NCI-H1048 (cell line): ENCODE data around the gene GFER.
A peak's percentile ranks its signal among the peaks of the same experiment; 100 is the strongest.
"Not testable (repeated sequence)": the region's sequence is repeated elsewhere in the genome, so short reads cannot be mapped to it uniquely, and the experiment has no call there.

ENCODE experiments used
- DNase-seq: peaks from one replicate; lab custom pipeline; 2025; lab: John Stamatoyannopoulos, UW

GFER gene

DNA sequence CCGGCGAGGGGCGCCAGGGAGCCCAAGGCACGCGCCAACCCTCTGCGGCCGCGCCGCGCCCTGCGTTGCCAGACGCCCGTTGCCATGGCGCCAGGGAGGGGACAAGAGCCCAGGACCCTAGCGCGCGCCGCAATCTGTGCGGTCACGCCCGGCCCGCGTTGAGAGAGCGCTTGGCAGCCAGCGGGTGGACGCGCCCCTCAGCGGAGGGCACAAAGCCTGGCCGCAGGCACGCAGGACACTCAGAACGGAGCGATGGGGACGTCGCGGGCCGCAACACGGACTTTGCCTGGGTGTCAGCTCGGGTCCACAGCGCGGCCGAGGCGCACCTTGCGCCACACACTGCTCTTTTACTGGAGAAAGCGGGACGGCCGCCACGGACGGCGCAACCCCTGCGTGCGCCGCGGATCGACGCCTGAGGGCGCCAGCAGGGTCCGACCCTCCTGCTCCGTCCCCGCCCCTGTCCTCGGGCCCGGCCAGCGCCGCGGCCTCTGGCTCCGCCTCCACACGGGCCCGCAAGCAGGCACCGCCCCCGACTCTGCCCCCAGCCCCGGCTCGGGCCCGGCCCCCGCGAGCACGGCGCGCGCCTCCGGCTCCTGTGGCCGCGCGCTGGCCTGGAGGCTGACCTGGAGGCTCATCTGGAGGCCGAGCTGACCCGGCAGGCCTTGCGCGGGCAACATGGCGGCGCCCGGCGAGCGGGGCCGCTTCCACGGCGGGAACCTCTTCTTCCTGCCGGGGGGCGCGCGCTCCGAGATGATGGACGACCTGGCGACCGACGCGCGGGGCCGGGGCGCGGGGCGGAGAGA lies at the start of gene GFER:
GFER (plus strand) TSS at position 650 of the 803 bp plus-strand sequence; CDS start at position 676, 26 bp downstream.
- DNase-seq, result peak; percentile 5

DNA sequence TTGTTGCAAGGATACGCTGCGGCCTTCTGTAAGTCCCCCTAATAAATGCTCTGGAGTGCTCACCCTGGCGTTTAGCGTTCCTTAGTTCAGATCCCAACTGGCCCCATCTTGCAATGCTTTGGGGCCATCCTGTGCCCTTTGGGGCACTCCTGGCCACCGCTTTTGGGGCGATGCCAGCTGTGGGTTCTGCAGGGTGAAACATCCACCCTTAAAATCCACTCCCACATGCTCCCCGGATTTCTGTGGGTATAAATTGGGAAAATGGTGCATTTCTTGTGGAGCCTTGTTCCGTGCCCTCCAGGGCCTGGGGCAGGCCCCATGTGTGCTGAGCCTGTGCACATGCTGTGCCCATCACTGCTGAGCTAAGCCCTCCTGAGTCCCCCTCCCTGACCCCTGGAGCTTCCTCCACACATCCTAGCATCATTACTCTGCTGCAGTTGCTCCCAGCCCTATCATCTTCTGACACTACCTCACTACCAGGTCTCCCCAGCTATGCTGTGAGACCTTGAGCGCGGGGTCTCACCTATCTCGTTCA lies 47.0 kb upstream of the GFER start:
- no peak for DNase-seq

DNA sequence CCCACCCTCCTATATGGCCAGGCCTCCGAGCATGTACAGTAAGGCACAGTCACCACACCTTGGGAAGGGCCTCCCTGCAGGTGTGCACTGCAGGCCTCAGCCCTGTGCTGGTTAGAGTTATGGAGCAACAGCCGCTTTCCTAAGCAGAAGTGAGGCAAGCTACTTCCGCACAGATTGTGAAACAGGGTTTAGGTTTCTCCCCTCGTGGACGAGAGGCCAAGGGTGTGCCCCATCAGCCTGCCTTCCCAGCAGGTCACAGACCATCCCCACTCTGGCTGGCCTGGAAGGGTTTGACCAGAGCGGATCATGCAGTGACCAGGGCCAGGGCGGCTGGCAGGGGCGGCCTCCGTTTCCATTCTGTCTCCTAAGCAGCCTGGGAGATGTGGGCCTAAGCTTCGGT lies 45.7 kb upstream of the GFER start:
- no peak for DNase-seq

DNA sequence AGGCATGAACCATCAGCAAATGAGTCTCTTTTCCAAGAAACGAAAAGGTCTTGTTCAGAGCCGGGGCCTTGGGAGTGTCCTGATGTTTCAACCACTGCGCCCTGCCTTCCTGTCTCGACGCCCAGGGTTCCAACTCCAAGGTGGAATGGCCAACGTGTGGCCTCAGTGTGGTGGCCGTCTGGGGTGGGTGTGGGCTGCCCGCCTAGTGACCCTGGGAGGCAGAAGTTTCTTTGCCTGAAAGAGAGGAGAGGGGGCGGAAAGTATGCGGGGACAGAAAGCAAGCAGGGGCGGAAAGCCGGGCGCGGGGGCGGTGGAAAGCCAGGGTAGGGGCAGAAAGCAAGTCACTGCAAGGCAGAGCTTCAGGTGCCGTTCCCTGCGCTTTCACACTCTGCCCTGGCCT lies 45.1 kb upstream of the GFER start:
- DNase-seq, result no peak

DNA sequence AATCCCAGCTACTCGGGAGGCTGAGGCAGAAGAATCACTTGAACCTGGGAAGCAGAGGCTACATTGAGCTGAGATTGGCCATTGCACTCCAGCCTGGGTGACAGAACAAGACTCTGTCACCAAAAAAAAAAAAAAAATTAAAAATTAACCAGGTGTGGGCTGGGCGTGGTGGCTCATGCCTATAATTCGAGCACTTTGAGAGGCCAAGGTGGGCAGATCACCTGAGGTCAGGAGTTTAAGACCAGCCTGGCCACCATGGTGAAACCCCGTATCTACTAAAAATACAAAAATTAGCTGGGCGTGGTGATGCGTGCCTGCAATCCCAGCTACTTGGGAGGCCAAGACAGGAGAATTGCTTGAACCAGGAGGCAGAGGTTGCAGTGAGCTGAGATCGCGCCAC lies 44.2 kb upstream of the GFER start:
- DNase-seq, result not testable (repeated sequence)

DNA sequence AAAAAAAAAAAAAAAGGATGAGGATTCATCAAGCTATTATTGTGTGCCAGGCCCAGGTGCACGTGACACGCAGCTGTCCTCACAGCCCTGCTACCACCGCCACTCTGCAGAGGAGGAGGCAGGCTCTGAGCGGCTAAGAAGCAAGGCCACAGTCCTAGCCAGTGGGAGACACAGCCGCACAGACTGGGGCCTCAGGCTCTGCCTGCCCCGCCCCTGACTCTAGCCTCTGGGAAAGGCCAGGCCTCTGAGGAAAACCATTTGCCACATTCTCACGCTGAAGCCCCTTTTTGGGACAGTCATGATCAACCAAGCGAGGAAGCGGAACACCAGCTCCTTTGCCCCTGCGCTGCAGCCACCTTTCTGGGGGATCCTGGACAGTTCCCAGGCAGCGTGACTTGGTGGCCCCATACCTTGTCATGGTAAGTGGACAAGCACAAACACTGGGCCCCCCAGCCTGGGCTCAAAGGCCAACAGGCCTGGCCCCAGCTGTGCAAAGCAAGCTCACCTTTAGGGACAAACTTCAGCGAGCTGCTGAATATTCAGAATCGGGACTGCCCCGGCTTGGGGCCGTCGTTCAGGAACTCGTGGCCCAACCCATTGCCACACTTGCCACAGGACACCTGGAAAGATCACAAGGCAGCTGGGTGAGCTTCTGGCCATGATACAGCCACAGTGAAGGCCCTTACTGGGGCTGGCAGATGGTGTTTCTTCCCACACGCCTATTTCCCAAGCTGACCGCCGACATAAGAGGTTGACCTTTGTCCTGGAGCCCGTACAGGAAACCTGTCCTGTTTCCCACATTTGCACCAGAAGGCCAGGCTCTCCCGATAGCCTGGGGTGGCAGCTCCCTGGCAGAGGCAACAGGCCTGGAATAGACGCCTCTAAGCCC lies 43.5 kb upstream of the GFER start:
- DNase-seq, result no peak

DNA sequence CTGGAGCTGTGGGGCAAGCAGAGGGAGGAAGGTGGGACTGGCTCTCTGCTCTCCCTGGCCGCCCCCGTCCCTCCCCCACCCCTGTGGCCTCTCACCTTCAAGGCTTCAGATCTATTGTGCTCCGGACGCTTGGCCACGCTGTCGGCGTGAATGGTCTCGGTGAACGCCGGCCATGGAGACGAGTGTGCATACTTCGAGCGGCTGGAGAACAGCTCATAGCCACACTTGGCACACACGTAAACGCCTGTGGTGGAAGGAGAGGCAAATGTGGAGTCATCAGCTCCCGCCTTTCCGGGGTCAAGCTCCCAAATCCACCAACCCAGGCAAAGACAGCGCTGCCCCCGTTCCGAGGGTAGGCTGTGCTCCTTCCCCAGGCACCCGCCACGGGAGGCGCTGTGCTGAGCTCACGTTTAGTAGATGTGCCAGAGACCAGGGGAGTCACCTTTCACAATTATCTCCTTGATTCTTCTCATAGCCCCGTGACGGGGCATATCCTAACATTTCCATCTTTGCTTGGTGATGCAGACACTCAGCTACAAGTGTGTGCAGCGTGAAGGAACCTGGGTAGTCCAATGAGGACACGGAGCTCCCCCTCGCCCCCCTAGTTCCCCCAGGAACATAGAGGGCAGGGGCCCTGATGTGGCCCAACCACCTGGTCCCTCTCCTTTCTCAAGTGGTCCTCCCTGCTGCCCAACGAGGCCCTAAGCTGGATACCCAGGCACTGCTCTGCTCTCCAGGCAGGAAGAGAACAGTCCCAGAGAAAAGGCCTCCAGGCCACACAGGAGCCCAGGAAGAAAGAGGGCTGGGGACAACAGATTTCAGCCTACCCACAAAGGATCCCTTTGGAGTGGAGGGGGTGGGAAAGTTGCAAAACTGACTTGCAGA lies 42.6 kb upstream of the GFER start:
- no peak for DNase-seq

DNA sequence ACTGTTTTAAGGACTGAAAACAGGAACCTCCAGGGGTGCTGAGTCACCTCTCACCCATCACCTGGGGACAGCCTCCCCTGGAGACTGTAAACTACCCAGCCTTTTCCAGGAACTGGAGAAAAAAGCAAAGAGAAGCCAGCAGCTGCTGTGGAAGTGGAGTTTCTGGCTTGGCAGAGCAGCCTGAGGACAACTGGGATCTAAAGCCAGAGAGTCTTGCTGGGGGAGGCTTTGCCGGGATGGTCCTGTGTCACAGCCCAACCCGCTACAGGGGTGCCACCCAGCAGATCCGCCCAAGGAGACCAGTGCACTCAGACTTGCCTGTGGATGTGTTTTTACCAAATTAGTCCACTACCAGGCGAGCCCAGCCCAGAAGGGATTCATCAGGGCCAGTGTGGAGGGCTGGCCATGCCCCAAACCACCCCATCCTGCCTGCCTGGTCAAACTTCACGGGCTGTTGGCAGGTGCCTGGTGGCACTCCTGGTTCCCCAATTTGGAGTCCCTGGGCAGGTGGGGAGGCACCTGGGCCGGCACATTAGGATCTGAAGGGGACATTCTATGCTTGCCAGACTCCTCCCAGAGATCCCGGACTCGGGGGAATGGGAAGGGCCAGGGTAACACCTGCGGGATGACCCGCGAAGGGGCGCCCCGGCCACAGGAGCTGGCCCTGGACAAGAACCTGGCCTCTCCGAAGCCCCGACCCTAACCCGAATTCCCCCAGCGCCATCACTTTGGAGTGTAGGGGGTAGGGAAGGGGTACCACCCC lies 41.8 kb upstream of the GFER start:
- DNase-seq, result no peak

DNA sequence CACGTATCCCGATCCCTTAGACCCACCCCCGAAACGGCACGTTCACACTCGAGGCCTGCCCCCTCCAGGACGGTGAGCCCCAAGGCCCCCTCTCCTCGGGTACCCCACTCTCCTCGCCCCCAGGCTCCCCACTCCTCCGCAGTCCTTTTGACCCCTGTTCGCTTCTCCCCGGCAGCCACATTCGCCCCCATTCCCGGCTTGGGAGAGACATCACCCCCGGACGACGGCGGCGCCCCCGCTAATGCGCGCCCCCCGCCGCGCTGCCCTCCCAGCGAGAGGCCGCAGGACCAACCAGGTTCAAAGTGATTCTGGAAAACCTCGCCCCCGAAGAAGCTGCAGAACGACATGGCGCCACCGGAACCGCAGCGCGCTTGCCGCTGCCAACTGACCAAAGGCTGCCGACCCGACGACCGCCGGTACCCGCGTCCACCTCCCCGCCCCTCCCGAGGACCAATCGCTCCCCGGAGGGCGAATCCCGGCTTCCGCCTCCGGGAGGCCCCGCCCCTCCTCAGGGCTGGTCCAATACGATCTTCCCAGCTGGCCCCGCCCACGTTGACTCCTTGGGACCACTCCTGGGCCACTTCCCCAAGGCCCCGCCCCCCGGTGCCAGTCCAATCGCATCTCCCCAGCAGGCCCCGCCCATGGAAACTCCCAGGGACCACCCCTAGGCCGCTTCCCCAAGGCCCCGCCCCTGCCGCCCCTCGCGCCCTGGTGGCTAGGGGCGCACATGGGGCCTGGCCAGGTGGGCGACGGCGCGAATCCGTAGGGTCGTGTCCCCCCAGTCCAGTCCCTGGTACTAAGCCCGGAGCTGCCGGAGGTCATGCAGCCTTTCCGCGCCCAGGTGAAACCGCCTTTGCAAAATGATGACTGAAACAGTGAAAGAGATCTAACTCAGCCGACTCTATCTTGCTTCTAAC lies 40.9 kb upstream of the GFER start, which contains the start of gene MSRB1:
MSRB1 (minus strand) TSS at position 390 of the 917 bp plus-strand sequence; CDS start at position 347, 43 bp downstream.
- peak; percentile 80 for DNase-seq

DNA sequence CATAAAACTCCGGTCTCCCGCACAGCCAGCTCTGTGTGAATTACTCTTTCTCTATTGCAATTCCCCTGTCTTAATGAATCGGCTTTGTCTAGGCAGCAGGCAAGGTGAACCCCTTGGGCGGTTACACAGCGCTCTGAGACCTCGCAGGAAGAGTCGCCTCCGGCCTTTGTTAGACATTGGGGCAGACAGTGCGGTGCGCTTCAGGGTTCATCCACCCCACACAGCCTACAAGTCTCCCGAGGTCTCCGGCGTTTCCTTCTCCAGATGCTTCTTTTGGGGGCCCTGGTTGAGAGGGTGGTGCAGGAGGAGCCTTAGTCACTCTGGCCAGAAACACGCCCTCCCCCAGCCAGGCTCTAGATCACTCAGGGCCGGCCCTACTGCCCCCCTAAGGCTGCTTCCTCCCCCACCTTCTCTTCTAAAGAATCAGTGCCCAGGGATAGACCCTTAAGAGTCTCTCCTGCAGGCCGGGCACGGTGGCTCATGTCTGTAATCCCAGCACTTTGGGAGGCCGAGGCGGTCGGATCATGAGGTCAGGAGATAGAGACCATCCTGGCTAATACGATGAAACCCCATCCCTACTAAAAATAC lies 39.3 kb upstream of the GFER start:
- no peak for DNase-seq

DNA sequence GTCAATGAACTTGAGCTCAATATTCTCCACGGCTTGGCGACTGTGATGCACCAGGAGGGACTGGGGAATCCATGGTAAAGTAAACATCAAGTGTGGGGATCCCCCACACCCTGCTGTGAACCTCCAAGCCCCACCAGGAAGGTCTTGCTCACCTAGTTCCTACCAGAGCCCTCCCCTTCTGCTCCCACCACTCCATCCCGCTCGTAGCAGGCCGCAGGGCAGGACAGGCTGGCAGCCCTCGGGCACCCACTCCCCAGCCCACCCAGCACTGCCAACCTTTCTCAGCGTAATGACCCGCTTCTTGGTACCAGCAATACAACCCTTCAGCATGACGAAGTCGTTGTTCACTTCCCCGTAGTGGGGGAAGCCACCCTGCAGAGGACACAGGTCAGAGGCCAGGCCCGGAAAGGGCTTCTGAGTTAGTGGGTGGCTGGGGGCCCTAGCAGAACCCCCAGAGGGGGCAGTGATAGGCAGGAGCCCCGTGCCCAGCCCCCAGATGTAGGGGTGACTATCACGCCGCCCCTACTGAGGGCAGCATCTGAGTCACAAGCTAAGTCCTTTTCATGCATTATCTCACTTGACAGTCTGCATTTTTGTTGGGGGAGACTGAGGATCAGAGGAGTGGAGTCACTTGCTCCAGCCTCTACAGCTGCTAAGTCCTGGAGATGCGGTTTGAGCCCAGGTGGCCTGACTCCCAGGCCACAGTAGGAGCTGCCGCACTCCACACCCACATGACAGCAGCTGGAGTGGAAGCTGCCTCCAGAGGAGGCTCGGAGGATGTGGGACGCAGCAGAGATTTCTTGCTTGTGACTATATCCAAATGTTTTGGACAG lies 38.2 kb upstream of the GFER start:
- DNase-seq, result no peak

DNA sequence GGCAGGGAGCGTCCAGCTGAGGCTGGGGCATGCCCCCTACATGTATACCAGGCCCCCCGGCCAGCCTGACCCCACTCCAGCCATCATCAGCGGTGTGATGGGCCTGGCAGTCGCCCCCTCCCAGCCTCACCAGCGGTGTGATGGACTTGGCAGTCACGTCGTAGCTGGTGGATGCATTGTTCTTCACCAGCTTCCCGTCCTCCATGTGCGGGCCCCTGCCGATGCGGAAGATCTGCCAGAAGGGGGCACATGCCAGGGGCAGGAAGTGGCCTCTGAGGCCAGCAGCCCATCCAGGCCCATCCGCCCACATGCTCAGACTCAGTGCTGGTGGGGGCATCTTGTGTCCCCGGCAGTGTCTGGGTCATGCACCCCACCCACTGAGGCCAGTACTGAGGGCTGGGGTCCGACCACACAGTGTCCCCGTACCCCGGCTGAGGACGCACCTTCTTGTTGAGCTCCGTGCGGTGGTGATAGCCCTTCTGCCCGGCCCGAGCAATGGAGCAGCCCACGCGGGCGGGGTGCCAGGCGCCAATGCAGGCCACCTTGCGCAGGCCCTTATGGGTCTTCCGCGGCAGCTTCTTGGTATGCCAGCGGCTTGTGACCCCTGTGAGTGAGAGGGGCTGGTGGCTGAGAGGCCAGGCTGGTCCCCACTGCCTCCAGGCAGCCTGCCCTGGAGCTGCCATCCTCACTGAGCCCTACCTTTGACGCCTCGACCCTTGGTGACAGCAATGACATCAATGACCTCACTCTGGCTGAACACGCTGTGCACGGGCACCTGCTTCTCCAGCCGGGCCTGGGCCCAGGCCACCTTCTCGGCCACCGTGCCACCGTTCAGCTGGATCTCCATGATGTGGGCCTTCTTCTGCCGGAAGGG lies 37.3 kb upstream of the GFER start:
- DNase-seq, result no peak

DNA sequence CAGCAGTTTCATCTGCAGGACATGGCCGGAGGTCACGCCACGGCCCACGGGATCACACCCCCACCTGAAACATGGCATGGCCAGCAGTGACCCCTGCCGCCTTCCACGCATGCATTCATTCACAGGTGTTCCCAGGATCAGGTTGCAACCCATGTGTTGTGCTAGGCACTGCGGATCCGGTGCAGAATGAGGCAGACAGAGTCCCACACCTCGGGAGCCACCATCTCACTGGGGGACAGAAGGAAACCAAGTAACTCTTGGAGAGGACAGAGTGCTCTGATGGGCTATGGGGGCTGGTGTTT lies 36.7 kb upstream of the GFER start:
- no peak for DNase-seq

DNA sequence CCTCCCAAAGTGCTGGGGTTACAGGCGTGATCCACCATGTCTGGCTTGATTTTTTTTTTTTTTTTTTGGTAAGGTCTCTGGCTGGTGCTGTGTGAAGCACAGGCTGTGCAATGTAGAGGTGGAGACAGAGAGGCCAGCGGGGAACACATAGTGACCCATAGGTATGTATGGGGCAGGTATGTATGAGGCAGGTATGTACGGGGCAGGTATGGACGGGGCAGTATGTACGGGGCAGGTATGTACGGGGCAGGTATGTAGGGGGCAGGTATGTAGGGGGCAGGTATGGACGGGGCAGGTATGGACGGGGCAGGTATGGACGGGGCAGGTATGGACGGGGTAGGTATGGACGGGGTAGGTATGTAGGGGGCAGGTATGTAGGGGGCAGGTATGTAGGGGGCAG lies 34.5 kb upstream of the GFER start:
- no peak for DNase-seq

DNA sequence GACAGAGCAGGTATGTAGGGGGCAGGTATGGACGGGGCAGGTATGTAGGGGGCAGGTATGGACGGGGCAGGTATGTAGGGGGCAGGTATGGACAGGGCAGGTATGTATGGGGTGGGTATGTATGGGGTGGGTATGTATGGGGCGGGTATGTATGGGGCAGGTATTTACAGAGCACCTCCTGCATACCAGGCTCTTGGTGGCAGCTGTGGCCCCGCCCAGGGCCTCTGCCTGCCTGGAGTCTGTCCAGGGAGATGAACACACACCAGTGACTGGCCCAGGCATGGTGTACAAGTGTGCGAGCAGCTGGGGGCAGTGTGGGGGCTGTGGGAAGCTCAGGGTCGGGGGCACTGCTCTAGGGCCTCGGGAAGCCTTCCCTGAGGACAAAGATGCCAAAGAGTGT lies 33.9 kb upstream of the GFER start:
- DNase-seq, result no peak

DNA sequence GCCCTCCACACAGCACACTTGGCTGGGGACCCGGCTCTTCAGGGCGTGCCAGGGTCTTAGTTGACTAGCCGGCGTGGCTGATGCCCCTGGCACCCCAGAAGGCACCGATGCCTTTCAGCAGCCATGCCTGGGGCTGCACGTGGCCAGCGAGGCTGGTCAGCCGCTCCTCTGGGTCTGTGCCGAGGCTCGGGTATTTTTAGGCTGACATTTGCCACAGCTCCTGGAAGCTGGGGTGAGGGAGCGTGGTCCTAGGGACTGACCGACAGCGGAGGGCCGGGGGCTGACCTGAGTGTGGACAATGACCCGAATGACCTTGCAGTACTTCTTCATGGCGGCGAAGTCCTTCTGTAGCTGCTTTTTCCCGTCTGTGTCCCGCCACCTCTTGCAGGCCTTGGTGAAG lies 33.4 kb upstream of the GFER start:
- DNase-seq, result no peak

DNA sequence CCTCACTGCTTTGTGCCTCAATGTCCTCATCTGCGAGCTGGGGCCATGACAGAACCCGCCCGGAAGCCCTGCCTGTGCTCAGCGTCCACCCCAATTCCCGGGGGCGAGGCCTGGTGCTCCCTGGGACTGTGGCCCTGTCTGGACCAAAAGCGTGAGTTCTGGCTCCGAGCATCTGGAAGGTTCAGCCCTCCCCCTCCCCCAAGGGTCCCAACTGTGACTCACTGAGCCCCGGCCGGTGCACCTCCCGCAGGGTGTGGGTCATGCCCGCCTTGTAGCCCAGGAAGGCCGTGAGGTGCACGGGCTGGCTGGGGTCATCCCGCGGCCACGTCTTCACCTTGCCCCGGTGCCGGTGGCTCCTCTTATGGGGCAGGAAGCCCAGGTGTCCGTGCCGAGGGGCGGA lies 30.3 kb upstream of the GFER start:
- DNase-seq, result no peak
